ENCODE measurements around the gene SMG6. TPM values are rescaled to one million over a fixed set of nuclear protein-coding genes. Genes with fewer than 3 reads are reported as not detected.

SMG6 gene
- total RNA-seq, 1 donor from 2014 or later = 34.7 TPM

DNA sequence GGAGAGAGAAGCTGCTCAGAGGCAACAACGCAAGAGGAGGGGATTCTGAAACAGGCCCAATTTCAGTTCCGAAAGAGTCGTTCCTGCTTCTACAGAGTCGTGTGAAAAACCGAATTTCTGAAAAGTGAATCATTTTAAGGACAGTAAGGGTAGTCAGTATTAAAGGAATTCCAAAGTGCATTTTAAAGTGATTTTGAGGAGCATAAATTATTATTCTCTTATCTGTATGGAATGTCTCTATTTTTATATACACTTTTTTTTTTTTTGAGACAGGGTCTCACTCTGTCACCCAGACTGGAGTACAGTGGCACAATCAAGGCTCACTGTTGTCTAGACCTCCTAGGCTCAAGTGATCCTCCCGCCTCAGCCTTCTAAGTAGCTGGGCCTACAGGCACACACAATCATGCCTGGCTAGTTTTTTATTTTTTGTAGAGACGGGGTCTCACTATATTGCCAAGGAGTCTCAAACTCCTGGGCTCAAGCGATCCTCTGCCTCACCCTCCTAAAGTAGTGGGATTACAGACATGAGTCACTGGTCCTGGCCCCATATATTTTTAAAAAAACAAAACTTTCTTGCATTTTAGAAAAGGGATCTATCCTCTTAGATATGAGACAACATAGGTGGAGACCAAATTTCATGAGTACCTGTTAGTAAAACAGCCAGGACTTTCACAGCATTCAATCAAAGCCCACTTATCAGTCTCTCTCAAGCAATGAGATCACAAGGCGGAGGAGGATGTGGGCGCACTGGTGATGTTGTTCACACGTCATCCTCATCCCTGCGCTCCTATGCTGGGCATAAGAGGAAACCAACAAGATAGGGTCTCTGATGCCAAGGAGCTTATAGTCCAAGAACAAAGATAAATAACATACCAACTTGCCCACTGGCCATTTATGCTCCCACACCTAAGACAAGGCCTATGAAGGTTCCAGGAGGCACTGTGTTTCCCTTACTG is 53.2 kb downstream of the SMG6 start:
- peaks cover 2% of the 10 kb centered on the region for H3K36me3 ChIP-seq (ENCODE audit: control insufficient read depth, insufficient read depth, low read length)
- no peak for DNase-seq (ENCODE audit: low read depth)
- no peaks in the 10 kb centered on the region for H3K27me3 ChIP-seq (ENCODE audit: control insufficient read depth, insufficient read depth, low read length)
- TF ChIP-seq, protein P1, sequence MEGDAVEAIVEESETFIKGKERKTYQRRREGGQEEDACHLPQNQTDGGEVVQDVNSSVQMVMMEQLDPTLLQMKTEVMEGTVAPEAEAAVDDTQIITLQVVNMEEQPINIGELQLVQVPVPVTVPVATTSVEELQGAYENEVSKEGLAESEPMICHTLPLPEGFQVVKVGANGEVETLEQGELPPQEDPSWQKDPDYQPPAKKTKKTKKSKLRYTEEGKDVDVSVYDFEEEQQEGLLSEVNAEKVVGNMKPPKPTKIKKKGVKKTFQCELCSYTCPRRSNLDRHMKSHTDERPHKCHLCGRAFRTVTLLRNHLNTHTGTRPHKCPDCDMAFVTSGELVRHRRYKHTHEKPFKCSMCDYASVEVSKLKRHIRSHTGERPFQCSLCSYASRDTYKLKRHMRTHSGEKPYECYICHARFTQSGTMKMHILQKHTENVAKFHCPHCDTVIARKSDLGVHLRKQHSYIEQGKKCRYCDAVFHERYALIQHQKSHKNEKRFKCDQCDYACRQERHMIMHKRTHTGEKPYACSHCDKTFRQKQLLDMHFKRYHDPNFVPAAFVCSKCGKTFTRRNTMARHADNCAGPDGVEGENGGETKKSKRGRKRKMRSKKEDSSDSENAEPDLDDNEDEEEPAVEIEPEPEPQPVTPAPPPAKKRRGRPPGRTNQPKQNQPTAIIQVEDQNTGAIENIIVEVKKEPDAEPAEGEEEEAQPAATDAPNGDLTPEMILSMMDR (IDR thresholded peaks at IDR 0.05; ENCODE audit: insufficient read depth, low read length, poor library complexity, severe bottlenecking) = no peak
- no peak overlapping the region for H3K4me3 ChIP-seq (ENCODE audit: low read depth, low read length)

DNA sequence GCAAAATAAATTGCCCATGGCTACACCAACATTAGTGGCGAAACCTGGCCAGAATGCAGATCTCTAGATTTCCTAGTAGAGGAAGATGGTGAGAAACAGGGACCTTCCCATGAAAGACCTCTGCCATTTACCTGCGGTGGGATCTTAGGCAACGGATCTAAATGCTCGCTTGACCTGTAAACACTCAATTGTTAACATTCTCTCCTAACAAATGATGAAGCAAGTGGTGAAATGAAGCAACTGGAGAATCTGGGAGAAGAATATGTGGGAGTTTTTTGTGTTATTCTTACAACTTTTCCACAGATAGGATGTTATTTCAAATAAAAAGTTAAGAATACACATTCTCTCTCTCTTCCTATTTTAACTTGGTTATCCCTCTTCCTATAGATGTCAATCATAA is 56.6 kb downstream of the SMG6 start:
- no peak for DNase-seq (ENCODE audit: low read depth)
- no peak overlapping the region for H3K4me3 ChIP-seq (ENCODE audit: low read depth, low read length)
- H3K36me3 ChIP-seq (ENCODE audit: control insufficient read depth, insufficient read depth, low read length) = no peaks in the 10 kb centered on the region
- H3K27me3 ChIP-seq (ENCODE audit: control insufficient read depth, insufficient read depth, low read length) = no peaks in the 10 kb centered on the region
- TF ChIP-seq, protein P1 (IDR thresholded peaks at IDR 0.05; ENCODE audit: insufficient read depth, low read length, poor library complexity, severe bottlenecking) = no peak

DNA sequence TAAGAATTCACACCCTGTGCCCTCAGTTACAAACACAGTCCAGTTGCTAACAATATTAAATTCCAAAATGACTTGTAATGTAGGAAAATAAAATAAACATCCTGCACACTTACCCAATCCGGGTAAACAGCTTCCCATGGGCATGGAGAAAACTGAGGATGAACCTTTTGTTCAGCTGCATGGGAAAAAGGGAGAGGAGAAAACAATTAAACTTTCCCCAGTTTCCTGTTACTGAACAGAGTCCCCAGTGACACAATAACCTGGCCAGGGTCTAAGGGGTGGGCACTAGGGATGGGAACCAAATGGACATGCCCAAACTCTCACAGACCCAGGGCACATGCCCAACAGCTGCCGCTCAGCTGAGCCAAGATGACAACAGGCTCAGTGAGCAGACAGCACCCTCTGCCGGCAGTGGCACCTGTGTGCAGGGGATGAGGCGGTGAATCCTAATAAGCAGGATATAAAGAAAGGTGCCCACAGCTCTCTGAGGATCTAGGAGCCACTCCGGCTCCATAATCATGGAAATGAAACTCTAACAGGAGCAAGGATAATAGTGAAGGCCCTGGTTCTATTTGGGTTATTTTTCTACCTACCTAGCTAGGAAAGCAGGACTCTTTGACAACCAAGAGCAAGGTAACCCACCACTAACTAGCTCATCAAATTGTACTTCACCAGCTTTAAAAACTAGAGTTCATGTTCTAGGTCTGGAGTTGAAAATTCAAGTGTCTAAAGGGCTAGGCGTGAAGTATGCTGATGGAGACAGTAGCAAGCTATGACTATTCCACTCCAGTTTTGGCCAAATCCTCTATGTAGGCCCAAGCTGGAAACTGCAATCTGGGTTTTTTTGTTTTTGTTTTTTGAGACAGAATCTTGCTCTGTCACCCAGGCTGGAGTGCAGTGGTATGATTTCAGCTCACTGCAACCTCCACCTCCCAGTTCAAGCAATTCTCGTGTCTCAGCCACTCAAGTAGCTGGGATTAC is 58.8 kb downstream of the SMG6 start:
- Histone ChIP-seq H3K36me3 (ENCODE audit: control insufficient read depth, insufficient read depth, low read length) (no peaks in the 10 kb centered on the region), H3K4me3 (ENCODE audit: low read depth, low read length) (no peak overlapping the region), H3K27me3 (ENCODE audit: control insufficient read depth, insufficient read depth, low read length) (no peaks in the 10 kb centered on the region)
- DNase-seq (ENCODE audit: low read depth) = no peak
- TF ChIP-seq, protein P1 (IDR thresholded peaks at IDR 0.05; ENCODE audit: insufficient read depth, low read length, poor library complexity, severe bottlenecking) = peak; percentile 99

DNA sequence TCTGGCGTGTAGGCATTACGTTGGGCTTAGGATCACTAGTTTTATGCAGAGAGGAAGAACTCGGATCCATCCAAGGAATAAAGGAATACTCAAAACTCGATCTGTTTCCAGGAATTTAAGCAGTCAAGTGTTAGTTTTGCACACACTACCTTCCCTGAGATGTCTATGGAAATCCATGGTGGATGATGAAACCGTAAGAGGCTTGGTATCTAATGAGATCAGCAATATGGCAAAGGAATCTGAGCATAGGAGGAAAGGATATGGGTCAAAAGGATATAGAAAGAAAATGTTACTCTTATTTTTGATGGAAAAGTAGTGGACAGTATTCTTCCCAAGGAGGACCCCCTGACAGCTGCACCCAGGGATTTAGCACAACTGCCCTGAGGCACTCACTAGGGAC is 59.6 kb downstream of the SMG6 start:
- TF ChIP-seq, protein P1 (IDR thresholded peaks at IDR 0.05; ENCODE audit: insufficient read depth, low read length, poor library complexity, severe bottlenecking) = no peak
- H3K4me3 ChIP-seq (ENCODE audit: low read depth, low read length) = no peak overlapping the region
- H3K36me3 ChIP-seq (ENCODE audit: control insufficient read depth, insufficient read depth, low read length) = no peaks in the 10 kb centered on the region
- no peak for DNase-seq (ENCODE audit: low read depth)
- H3K27me3 ChIP-seq (ENCODE audit: control insufficient read depth, insufficient read depth, low read length) = no peaks in the 10 kb centered on the region

DNA sequence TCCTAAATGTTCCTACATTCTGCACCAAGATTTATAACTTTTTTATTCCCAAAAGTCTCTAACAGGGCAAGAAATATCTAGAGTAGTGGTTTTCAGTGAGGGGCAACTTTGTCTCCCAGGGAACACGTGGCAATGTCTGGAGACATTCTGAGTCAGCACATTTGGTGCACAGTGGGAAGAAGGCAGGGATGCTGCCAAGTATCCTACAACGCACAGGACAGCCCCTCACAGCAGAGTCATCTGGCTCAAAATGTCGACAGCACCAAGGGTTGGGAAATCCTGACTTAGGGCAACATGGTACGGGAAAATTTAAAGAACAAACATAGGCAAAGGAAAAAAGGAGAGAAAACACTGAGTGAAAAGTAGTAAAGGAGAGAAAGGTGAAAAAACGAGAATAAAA is 61.8 kb downstream of the SMG6 start:
- H3K36me3 ChIP-seq (ENCODE audit: control insufficient read depth, insufficient read depth, low read length) = no peaks in the 10 kb centered on the region
- no peak for DNase-seq (ENCODE audit: low read depth)
- H3K4me3 ChIP-seq (ENCODE audit: low read depth, low read length) = no peak overlapping the region
- TF ChIP-seq, protein P1 (IDR thresholded peaks at IDR 0.05; ENCODE audit: insufficient read depth, low read length, poor library complexity, severe bottlenecking) = no peak
- H3K27me3 ChIP-seq (ENCODE audit: control insufficient read depth, insufficient read depth, low read length) = no peaks in the 10 kb centered on the region

Data from kidney epithelial cell (primary cell).